Calu3 (cell line): ENCODE results near the gene OR6N2. TPM values are rescaled to one million over a fixed set of nuclear protein-coding genes. Genes with fewer than 3 reads are reported as not detected.

Source experiments
- BruUV-seq: library from RNA; stranded (reverse); fragments of 400-500 nt; replicated peaks from 2 replicates; lab custom pipeline; 2021; lab: Mats Ljungman, UMichigan
- CTCF ChIA-PET: fragments of 300-600 bp; sonication (Branson Sonifier 250); formaldehyde crosslinking; loops from one replicate; lab custom pipeline; 2022; ENCODE audit warnings: antibody characterized with exemption; lab: Charles Lee
- DNase-seq: peaks from one replicate; pipeline ENCODE4 v3.0.0; 2022
- H3K27ac Mint-ChIP-seq: one replicate; pipeline ENCODE4 v1.8.0; 2022; ENCODE audit warnings: mixed read lengths; ENCODE audit not compliant: unreplicated experiment
- H3K27me3 Mint-ChIP-seq: one replicate; pipeline ENCODE4 v1.8.0; 2022; ENCODE audit warnings: mixed read lengths; ENCODE audit not compliant: unreplicated experiment
- H3K36me3 Mint-ChIP-seq: one replicate; pipeline ENCODE4 v1.8.0; 2022; ENCODE audit warnings: mild to moderate bottlenecking, moderate library complexity, mixed read lengths; ENCODE audit not compliant: insufficient read depth, unreplicated experiment
- H3K4me1 Mint-ChIP-seq: one replicate; pipeline ENCODE4 v1.8.0; 2022; ENCODE audit warnings: mild to moderate bottlenecking, low read depth, mixed read lengths; ENCODE audit not compliant: unreplicated experiment
- H3K4me3 Mint-ChIP-seq: one replicate; pipeline ENCODE4 v1.8.0; 2022; ENCODE audit warnings: mild to moderate bottlenecking, low read depth, moderate library complexity, mixed read lengths; ENCODE audit not compliant: unreplicated experiment
- H3K9me3 Mint-ChIP-seq: one replicate; pipeline ENCODE4 v1.8.0; 2022; ENCODE audit warnings: low read depth, mixed read lengths; ENCODE audit not compliant: unreplicated experiment
- intact Hi-C: fragments of 100-400 bp; cut with micrococcal nuclease; formaldehyde crosslinking; loops from one replicate; pipeline ENCODE4 v1.10.0; 2022; ENCODE audit not compliant: unreplicated experiment
- total RNA-seq: library from RNA; stranded (reverse); gene quantifications from 2 replicates; pipeline ENCODE4 v1.2.3, GENCODE V29; 2022
- TF ChIP-seq, protein P1 (sequence below): fragments of 200-600 bp; IDR thresholded peaks from one replicate; pipeline ENCODE4 v1.8.0; 2022; ENCODE audit warnings: antibody characterized with exemption; ENCODE audit not compliant: unreplicated experiment

The OR6N2 gene
- total RNA-seq, 1 experiment from 2014 or later: not detected

DNA sequence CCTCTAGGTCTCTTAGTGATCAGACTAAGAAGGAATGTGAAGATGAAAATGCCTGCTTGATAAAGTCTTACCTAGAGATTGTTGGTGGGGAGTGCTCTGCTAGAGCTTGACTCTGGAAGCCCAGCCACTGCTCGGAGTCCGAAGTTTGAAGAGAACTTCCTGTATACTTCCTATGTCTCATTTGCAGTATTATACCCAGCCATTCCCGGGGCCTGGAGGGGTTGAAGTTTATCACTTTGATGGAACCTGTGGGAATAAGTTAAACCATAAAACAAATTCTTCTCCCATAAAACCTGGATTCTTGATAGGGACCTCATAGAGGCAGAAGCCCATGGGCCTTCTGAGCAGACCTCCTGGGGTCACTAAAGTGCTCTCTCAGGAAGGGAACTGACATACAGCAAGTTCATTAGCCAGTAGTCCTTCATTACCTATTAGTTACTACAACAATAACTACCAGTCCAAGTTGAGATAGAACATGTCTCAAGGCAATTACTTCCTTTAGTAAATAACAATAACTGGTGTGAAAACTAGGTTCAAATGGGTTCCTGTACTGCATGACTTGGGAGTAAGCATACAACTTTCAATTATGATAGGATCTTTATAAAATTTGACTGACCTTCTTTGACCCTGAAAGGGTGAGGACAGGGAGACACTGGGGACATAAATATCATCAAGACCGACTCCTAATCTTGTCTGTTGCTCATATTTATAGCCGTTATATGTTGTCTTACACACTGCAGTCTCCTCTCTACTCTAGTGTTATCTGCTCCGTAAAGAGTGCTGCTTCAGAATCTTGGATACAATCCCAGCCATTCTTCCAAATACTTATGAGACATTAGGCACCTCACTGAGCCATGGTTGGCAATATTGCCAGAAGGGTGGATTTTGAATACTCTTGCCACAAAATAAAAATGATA lies 8.8 kb downstream of the OR6N2 start, which contains the start of gene OR6N1:
Gene OR6N1 (minus strand): TSS at position 246 of the 917 bp plus-strand sequence. CDS start 5,513 bp downstream, outside the sequence.
- CTCF ChIA-PET: no interaction called here
- peaks cover 4% of the 10 kb centered on the region for H3K9me3 Mint-ChIP-seq
- intact Hi-C loops: no loop called here

DNA sequence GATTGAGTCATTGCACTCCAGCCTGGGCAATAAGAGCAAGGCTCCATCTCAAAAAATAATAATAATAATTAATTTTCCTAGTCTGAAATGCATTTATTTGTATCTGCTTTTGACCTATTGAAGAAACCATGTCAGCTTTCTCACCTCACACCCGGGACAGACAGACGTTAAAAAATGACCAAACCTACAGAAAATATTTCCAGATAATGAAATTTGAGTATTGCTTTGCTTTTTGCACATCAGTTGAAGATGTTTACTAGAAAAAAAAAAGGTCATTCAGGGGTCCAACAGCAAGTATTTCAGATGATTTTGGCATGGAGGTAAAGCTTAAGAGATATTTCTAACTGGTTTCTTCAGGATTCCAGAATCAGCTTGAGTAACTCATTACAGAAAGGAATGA lies 26.6 kb downstream of the OR6N2 start, which contains the start of gene OR6K6:
Gene OR6K6 (plus strand): TSS at position 301 of the 400 bp plus-strand sequence. CDS start 168 bp downstream, outside the sequence.
- Mint-ChIP-seq H3K36me3 (no peaks in the 10 kb centered on the region), H3K27me3 (peaks cover 46% of the 10 kb centered on the region), H3K4me3 (no peak within 1 kb of the TSS), H3K27ac (no peak within 1 kb of the TSS), H3K4me1 (no peaks in the 10 kb centered on the region), H3K9me3 (no peaks in the 10 kb centered on the region)
- no peak for DNase-seq
- CTCF ChIA-PET: no interaction called here
- TF ChIP-seq, protein P1, sequence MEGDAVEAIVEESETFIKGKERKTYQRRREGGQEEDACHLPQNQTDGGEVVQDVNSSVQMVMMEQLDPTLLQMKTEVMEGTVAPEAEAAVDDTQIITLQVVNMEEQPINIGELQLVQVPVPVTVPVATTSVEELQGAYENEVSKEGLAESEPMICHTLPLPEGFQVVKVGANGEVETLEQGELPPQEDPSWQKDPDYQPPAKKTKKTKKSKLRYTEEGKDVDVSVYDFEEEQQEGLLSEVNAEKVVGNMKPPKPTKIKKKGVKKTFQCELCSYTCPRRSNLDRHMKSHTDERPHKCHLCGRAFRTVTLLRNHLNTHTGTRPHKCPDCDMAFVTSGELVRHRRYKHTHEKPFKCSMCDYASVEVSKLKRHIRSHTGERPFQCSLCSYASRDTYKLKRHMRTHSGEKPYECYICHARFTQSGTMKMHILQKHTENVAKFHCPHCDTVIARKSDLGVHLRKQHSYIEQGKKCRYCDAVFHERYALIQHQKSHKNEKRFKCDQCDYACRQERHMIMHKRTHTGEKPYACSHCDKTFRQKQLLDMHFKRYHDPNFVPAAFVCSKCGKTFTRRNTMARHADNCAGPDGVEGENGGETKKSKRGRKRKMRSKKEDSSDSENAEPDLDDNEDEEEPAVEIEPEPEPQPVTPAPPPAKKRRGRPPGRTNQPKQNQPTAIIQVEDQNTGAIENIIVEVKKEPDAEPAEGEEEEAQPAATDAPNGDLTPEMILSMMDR: no peak
- BruUV-seq: no TSS peak
- intact Hi-C loops: no loop called here

More for the DNA sequence above, 8.8 kb downstream of the OR6N2 start, which contains the start of gene OR6N1:
- TF ChIP-seq, protein P1: no peak
- Mint-ChIP-seq H3K4me1 (no peaks in the 10 kb centered on the region), H3K27me3 (peaks cover 12% of the 10 kb centered on the region), H3K36me3 (no peaks in the 10 kb centered on the region), H3K27ac (no peak within 1 kb of the TSS), H3K4me3 (no peak within 1 kb of the TSS)
- BruUV-seq: no TSS peak
- DNase-seq: no peak

DNA sequence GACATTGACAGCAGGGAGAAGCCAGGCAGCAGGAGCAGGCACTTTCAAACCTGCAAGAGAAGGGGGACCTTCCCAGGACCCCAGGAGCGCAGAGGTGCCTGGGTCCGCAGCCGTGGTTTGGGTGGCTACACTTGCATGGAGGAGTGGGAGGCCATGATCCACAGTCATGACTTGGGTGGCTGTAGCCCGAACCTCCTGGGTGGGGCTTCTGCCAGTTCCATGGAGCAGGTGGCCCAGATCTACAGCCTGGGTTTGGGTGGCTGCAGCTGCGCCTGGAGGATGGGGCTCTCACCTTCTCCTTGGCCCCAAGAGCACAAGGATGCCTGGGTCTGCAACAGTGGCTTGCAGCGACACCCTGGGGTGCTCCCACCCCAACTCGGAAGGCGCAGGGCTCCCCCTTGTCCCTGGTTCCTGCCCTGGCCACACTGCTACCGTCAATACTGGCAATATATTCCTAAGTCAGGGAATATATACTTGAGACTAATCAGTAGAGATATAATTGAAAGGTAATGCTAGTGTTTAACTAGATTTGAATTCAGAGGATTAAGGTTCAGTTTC lies 28.8 kb downstream of the OR6N2 start:
- Mint-ChIP-seq H3K4me1 (no peaks in the 10 kb centered on the region), H3K36me3 (no peaks in the 10 kb centered on the region), H3K27ac (no peak overlapping the region), H3K9me3 (no peaks in the 10 kb centered on the region), H3K4me3 (no peak overlapping the region), H3K27me3 (peaks cover 43% of the 10 kb centered on the region)
- CTCF ChIA-PET: no interaction called here
- TF ChIP-seq, protein P1: no peak
- intact Hi-C loops: no loop called here
- no TSS peak for BruUV-seq
- no peak for DNase-seq

DNA sequence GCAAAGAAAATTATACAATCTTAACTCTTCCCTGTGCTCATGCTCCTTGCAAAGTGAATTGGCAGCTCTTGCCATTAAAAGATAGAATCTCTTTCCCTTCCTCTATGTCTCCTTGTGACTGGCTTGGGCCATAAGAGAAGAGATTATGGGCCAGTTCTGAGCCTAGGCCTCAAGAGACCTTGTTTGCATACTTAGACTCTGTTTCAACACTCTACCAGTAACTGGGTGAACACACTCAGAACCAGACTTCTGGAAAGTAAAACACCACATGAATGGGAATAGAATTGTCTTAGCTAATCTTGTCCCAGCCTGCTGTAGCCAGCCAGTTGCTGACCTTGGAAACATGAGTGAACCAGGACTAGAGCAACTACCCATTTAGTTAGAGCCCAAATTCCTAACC lies 45.2 kb downstream of the OR6N2 start:
- Mint-ChIP-seq H3K27me3 (peaks cover 22% of the 10 kb centered on the region), H3K4me1 (no peaks in the 10 kb centered on the region), H3K9me3 (peaks cover 2% of the 10 kb centered on the region), H3K27ac (no peak overlapping the region), H3K36me3 (no peaks in the 10 kb centered on the region), H3K4me3 (no peak overlapping the region)
- no TSS peak for BruUV-seq
- TF ChIP-seq, protein P1: no peak
- CTCF ChIA-PET: interaction anchor here (0.7 kb wide), 1 partner anchor 18 kb away, joined by 3 read pairs; no protein-coding TSS in a partner anchor
- DNase-seq: no peak
- intact Hi-C loops: no loop called here
